Panc1 (cell line): ENCODE data around the gene TOMM5.

Source experiments
- CTCF ChIP-seq: fragments of 450-650 bp; IDR thresholded peaks from 2 replicates; pipeline ENCODE4 v1.5.1; 2017; ENCODE audit warnings: mild to moderate bottlenecking
- POLR2AphosphoS5 ChIP-seq: IDR thresholded peaks from 2 replicates; pipeline ENCODE4 v1.6.1; 2012; ENCODE audit warnings: mild to moderate bottlenecking, low read depth, low read length, moderate library complexity
- TF ChIP-seq, protein P1 (sequence below), 2 experiments: IDR thresholded peaks; 2 replicates each; pipeline ENCODE4 v1.6.1; 2011 to 2012; ENCODE audit warnings: low read depth in 2 of 2, control low read depth in 1 of 2, low read length in 1 of 2, mild to moderate bottlenecking in 1 of 2, moderate library complexity in 1 of 2; ENCODE audit not compliant: insufficient read depth in 1 of 2

DNA sequence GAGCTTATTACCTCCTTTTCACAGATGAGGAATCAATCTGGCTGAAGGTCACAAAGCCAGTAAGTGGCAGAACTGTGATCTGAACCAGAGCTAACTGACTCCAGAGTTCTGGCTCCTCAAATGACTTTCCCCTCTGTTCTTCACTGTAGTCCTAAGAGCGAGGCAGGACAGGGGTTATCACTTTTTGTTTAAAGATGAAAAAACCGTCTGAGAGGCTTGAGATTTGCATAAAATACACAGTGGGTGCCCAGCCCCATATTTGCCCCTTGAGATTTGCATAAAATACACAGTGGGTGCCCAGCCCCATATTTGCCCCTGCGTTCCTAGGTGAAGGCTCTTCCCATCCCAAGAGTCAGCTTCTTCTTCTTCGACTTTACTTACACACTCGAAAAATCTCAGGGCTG, 16.9 kb downstream of the TOMM5 start:
- TF ChIP-seq CTCF (no peak), POLR2AphosphoS5 (no peak)
- TF ChIP-seq, protein P1, sequence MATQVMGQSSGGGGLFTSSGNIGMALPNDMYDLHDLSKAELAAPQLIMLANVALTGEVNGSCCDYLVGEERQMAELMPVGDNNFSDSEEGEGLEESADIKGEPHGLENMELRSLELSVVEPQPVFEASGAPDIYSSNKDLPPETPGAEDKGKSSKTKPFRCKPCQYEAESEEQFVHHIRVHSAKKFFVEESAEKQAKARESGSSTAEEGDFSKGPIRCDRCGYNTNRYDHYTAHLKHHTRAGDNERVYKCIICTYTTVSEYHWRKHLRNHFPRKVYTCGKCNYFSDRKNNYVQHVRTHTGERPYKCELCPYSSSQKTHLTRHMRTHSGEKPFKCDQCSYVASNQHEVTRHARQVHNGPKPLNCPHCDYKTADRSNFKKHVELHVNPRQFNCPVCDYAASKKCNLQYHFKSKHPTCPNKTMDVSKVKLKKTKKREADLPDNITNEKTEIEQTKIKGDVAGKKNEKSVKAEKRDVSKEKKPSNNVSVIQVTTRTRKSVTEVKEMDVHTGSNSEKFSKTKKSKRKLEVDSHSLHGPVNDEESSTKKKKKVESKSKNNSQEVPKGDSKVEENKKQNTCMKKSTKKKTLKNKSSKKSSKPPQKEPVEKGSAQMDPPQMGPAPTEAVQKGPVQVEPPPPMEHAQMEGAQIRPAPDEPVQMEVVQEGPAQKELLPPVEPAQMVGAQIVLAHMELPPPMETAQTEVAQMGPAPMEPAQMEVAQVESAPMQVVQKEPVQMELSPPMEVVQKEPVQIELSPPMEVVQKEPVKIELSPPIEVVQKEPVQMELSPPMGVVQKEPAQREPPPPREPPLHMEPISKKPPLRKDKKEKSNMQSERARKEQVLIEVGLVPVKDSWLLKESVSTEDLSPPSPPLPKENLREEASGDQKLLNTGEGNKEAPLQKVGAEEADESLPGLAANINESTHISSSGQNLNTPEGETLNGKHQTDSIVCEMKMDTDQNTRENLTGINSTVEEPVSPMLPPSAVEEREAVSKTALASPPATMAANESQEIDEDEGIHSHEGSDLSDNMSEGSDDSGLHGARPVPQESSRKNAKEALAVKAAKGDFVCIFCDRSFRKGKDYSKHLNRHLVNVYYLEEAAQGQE (IDR thresholded peaks at IDR 0.05; ENCODE audit: insufficient read depth in 1 of 2, low read depth in 2 of 2, low read length in 1 of 2), result no peak
